H9 (cell line): ENCODE measurements around the gene ZMIZ1. TPM values are rescaled to one million over a fixed set of nuclear protein-coding genes. Genes with fewer than 3 reads are reported as not detected.

ENCODE experiments used
- DNase-seq: peaks from one replicate; pipeline ENCODE4 v3.0.0-alpha.2; 2017
- H2AFZ ChIP-seq: one replicate; pipeline ENCODE4 v1.6.1; 2013; ENCODE audit warnings: mild to moderate bottlenecking, low read length, control low read depth, moderate library complexity
- H2AK5ac ChIP-seq: 2 replicates; pipeline ENCODE4 v1.6.1; 2013; ENCODE audit warnings: low read length, control low read depth, mixed read lengths; ENCODE audit not compliant: insufficient read length
- H2BK120ac ChIP-seq: one replicate; pipeline ENCODE4 v1.6.1; 2013; ENCODE audit warnings: low read depth, mild to moderate bottlenecking, low read length, control low read depth, inconsistent platforms; ENCODE audit not compliant: poor library complexity, severe bottlenecking
- H2BK12ac ChIP-seq: 2 replicates; pipeline ENCODE4 v1.6.1; 2013; ENCODE audit warnings: low read length, control low read depth, mixed read lengths, low read depth; ENCODE audit not compliant: insufficient read length
- H2BK15ac ChIP-seq: 2 replicates; pipeline ENCODE4 v1.6.1; 2013; ENCODE audit warnings: low read depth, low read length, control low read depth
- H2BK20ac ChIP-seq: one replicate; pipeline ENCODE4 v1.6.1; 2013; ENCODE audit warnings: low read depth, mild to moderate bottlenecking, low read length, control low read depth, inconsistent platforms; ENCODE audit not compliant: poor library complexity, severe bottlenecking
- H2BK5ac ChIP-seq: 2 replicates; pipeline ENCODE4 v1.6.1; 2013; ENCODE audit warnings: low read length, control low read depth, mixed read lengths; ENCODE audit not compliant: insufficient read length
- H3K14ac ChIP-seq: 2 replicates; pipeline ENCODE4 v1.6.1; 2013; ENCODE audit warnings: low read length, control low read depth; ENCODE audit not compliant: insufficient read depth
- H3K18ac ChIP-seq: 2 replicates; pipeline ENCODE4 v1.6.1; 2013; ENCODE audit warnings: low read depth, mild to moderate bottlenecking, mixed read lengths, low read length, control low read depth; ENCODE audit not compliant: insufficient read length
- H3K23ac ChIP-seq: 2 replicates; pipeline ENCODE4 v1.6.1; 2013; ENCODE audit warnings: low read length, control low read depth, mixed read lengths, low read depth; ENCODE audit not compliant: insufficient read length
- H3K23me2 ChIP-seq: 2 replicates; pipeline ENCODE4 v1.6.1; 2013; ENCODE audit warnings: low read depth, mild to moderate bottlenecking, mixed read lengths, low read length, control low read depth; ENCODE audit not compliant: insufficient read length, poor library complexity, severe bottlenecking
- H3K27ac ChIP-seq: 2 replicates; pipeline ENCODE4 v1.5.1; 2013; ENCODE audit warnings: low read length, control low read depth, mixed read lengths, low read depth; ENCODE audit not compliant: insufficient read length
- H3K27me3 ChIP-seq: 2 replicates; pipeline ENCODE4 v1.6.1; 2013; ENCODE audit warnings: low read length, control low read depth, inconsistent platforms; ENCODE audit not compliant: insufficient read depth
- H3K4ac ChIP-seq: 2 replicates; pipeline ENCODE4 v1.6.1; 2013; ENCODE audit warnings: low read depth, mild to moderate bottlenecking, control low read depth, inconsistent platforms, low read length, moderate library complexity
- H3K4me1 ChIP-seq: 2 replicates; pipeline ENCODE4 v1.6.1; 2013; ENCODE audit warnings: low read length, control low read depth, inconsistent platforms; ENCODE audit not compliant: insufficient read depth
- H3K4me2 ChIP-seq: 2 replicates; pipeline ENCODE4 v1.6.1; 2013; ENCODE audit warnings: low read length, control low read depth, mixed read lengths; ENCODE audit not compliant: insufficient read length, insufficient read depth
- H3K56ac ChIP-seq: 2 replicates; pipeline ENCODE4 v1.6.1; 2013; ENCODE audit warnings: low read depth, mild to moderate bottlenecking, mixed read lengths, low read length, control low read depth; ENCODE audit not compliant: insufficient read length
- H3K79me1 ChIP-seq: 2 replicates; pipeline ENCODE4 v1.6.1; 2013; ENCODE audit warnings: low read depth, mild to moderate bottlenecking, moderate library complexity, low read length, control low read depth, inconsistent platforms; ENCODE audit not compliant: insufficient read depth, poor library complexity, severe bottlenecking
- H3K79me2 ChIP-seq: 2 replicates; pipeline ENCODE4 v1.6.1; 2013; ENCODE audit warnings: low read length, control low read depth, inconsistent platforms; ENCODE audit not compliant: insufficient read depth
- H3K9ac ChIP-seq: 2 replicates; pipeline ENCODE4 v1.6.1; 2013; ENCODE audit warnings: low read length, control low read depth, mixed read lengths; ENCODE audit not compliant: insufficient read length; ENCODE audit errors: extremely low read depth
- H3K9me3 ChIP-seq: one replicate; pipeline ENCODE4 v1.6.1; 2013; ENCODE audit warnings: low read depth, low read length, inconsistent platforms; ENCODE audit not compliant: control insufficient read depth
- H3T11ph ChIP-seq: one replicate; pipeline ENCODE4 v1.6.1; 2013; ENCODE audit warnings: mild to moderate bottlenecking, low read length, control low read depth, inconsistent platforms
- H4K20me1 ChIP-seq: one replicate; pipeline ENCODE4 v1.6.1; 2013; ENCODE audit not compliant: control insufficient read depth, insufficient read length, insufficient read depth
- H4K5ac ChIP-seq: 2 replicates; pipeline ENCODE4 v1.6.1; 2013; ENCODE audit warnings: low read depth, mild to moderate bottlenecking, mixed read lengths, low read length, control low read depth; ENCODE audit not compliant: insufficient read length
- H4K8ac ChIP-seq: replicated peaks from 2 replicates; pipeline ENCODE4 v1.6.1; 2013; ENCODE audit warnings: low read length, control low read depth, mixed read lengths, low read depth; ENCODE audit not compliant: insufficient read length
- H4K91ac ChIP-seq: 2 replicates; pipeline ENCODE4 v1.6.1; 2013; ENCODE audit warnings: low read depth, mild to moderate bottlenecking, moderate library complexity, mixed read lengths, low read length, control low read depth; ENCODE audit not compliant: insufficient read length
- H3K27ac Mint-ChIP-seq, 3 experiments: 2 replicates in 2 of 3; 3 replicates in 1 of 3; pipeline ENCODE4 v1.8.0; 2020 to 2021; ENCODE audit warnings: mixed read lengths in 3 of 3, mild to moderate bottlenecking in 1 of 3, moderate library complexity in 1 of 3
- H3K27me3 Mint-ChIP-seq: 2 replicates; pipeline ENCODE4 v1.8.0; 2021; ENCODE audit warnings: low read depth, mild to moderate bottlenecking, moderate library complexity, mixed read lengths
- H3K36me3 Mint-ChIP-seq, 3 experiments: 2 replicates in 2 of 3; 3 replicates in 1 of 3; pipeline ENCODE4 v1.8.0; 2020 to 2021; ENCODE audit warnings: low read depth in 3 of 3, mixed read lengths in 3 of 3; ENCODE audit not compliant: insufficient read depth in 1 of 3
- H3K4me1 Mint-ChIP-seq, 2 experiments: 2 replicates each; pipeline ENCODE4 v1.8.0; 2020; ENCODE audit warnings: mixed read lengths in 2 of 2
- H3K4me3 Mint-ChIP-seq, 2 experiments: 2 replicates in 1 of 2; 3 replicates in 1 of 2; pipeline ENCODE4 v1.8.0; 2020 to 2021; ENCODE audit warnings: mild to moderate bottlenecking in 2 of 2, mixed read lengths in 2 of 2, moderate library complexity in 1 of 2
- H3K9me3 Mint-ChIP-seq, 2 experiments: 2 replicates in 1 of 2; 3 replicates in 1 of 2; pipeline ENCODE4 v1.8.0; 2020; ENCODE audit warnings: mild to moderate bottlenecking in 2 of 2, mixed read lengths in 2 of 2, moderate library complexity in 1 of 2
- WGBS: extraction: QIAGEN DNeasy Blood & Tissue Kit; methylation state at CpG from one replicate; pipeline ENCODE4 v1.1.7; 2013; ENCODE audit warnings: missing lambda C conversion rate, low lambda C conversion rate, mixed read lengths; ENCODE audit not compliant: insufficient read length; ENCODE audit errors: extremely low coverage; 5-methylcytosine and 5-hydroxymethylcytosine counted together
- total RNA-seq: library from RNA; stranded (reverse); gene quantifications from 2 replicates; pipeline ENCODE4 v1.2.1, GENCODE V29; 2021
- TF ChIP-seq, protein P1 (sequence below): fragments of 200-600 bp; sonication (generic); conservative IDR thresholded peaks from 3 replicates; pipeline ENCODE4 v1.8.0; 2021; ENCODE audit warnings: antibody characterized with exemption, mild to moderate bottlenecking

The ZMIZ1 gene
- total RNA-seq, 1 experiment from 2014 or later: 36.9 TPM

DNA sequence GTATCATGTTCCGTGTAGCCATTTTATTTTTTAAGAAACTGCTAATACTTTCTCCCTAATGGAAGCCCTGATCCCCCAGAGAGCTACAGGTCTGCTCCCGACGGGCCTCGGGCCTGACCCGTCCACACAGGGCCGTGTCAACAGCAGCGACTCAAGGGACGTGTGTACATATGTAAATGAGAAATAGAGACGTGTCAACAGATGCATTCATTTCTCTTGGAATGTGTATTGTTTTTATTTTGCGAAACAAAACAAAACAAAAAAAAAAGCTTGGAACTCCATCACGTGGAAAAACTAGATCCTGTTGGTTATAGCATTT is 246.8 kb downstream of the ZMIZ1 start:
- Histone ChIP-seq H4K8ac (no peak overlapping the region), H4K20me1 (no peaks in the 10 kb centered on the region)

More for the DNA sequence above, 246.8 kb downstream of the ZMIZ1 start:
- no peak overlapping the region for H2BK12ac ChIP-seq
- H3K9ac ChIP-seq: no peak overlapping the region
- no peak overlapping the region for H2BK20ac ChIP-seq
- H3T11ph ChIP-seq: no peak overlapping the region
- H3K23me2 ChIP-seq: no peaks in the 10 kb centered on the region
- peaks cover 10% of the 10 kb centered on the region; the same call in 1 of the 2 replicates for H3K4me1 ChIP-seq
- no peak overlapping the region for H2AK5ac ChIP-seq
- no peak for DNase-seq
- Mint-ChIP-seq H3K4me3 (no peak overlapping the region), H3K9me3 (peaks cover 4 to 9% of the 10 kb centered on the region in 2 experiments; a peak in 4 of 5 replicates), H3K4me1 (peaks cover 26 to 29% of the 10 kb centered on the region in 2 experiments), H3K27ac (peak overlapping the region in 1 of 3 experiments; percentile 37; a peak in 1 of 7 replicates), H3K36me3 (peaks cover 9 to 19% (median 17%) of the 10 kb centered on the region in 3 experiments), H3K27me3 (peaks cover 8% of the 10 kb centered on the region)
- no peak overlapping the region for H3K56ac ChIP-seq
- H3K79me2 ChIP-seq: no peaks in the 10 kb centered on the region
- no peak overlapping the region for H3K18ac ChIP-seq
- no peak overlapping the region for H2BK5ac ChIP-seq
- H4K91ac ChIP-seq: no peak overlapping the region
- no peak overlapping the region for H3K23ac ChIP-seq
- H3K27ac ChIP-seq: no peak overlapping the region
- no peaks in the 10 kb centered on the region for H3K9me3 ChIP-seq
- no peak overlapping the region for H4K5ac ChIP-seq
- no CpG with 5 or more reads among the region's 11 CpGs for WGBS
- no peak overlapping the region for H3K4me2 ChIP-seq
- H3K4ac ChIP-seq: no peak overlapping the region
- H2BK120ac ChIP-seq: no peak overlapping the region
- no peak overlapping the region for H3K14ac ChIP-seq
- no peaks in the 10 kb centered on the region for H3K79me1 ChIP-seq
- no peak overlapping the region for H2AFZ ChIP-seq
- no peaks in the 10 kb centered on the region for H3K27me3 ChIP-seq
- no peak overlapping the region for H2BK15ac ChIP-seq
- TF ChIP-seq, protein P1, sequence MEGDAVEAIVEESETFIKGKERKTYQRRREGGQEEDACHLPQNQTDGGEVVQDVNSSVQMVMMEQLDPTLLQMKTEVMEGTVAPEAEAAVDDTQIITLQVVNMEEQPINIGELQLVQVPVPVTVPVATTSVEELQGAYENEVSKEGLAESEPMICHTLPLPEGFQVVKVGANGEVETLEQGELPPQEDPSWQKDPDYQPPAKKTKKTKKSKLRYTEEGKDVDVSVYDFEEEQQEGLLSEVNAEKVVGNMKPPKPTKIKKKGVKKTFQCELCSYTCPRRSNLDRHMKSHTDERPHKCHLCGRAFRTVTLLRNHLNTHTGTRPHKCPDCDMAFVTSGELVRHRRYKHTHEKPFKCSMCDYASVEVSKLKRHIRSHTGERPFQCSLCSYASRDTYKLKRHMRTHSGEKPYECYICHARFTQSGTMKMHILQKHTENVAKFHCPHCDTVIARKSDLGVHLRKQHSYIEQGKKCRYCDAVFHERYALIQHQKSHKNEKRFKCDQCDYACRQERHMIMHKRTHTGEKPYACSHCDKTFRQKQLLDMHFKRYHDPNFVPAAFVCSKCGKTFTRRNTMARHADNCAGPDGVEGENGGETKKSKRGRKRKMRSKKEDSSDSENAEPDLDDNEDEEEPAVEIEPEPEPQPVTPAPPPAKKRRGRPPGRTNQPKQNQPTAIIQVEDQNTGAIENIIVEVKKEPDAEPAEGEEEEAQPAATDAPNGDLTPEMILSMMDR: no peak
